ENCODE data around the gene C11orf97.
A peak's percentile ranks its signal among the peaks of the same experiment; 100 is the strongest.
"Not testable (repeated sequence)": the region's sequence is repeated elsewhere in the genome, so short reads cannot be mapped to it uniquely, and the experiment has no call there.

C11orf97 gene

GRCh38 chr11:94557992-94558391, 45.7 kb downstream of the C11orf97 start:
- no peak for DNase-seq

GRCh38 chr11:94558468-94558867, 46.2 kb downstream of the C11orf97 start:
- DNase-seq: no peak

GRCh38 chr11:94558932-94559331, 46.7 kb downstream of the C11orf97 start:
- DNase-seq: no peak

GRCh38 chr11:94559361-94559760, 47.1 kb downstream of the C11orf97 start:
- no peak for DNase-seq

- DNase-seq: no peak
Observed at GRCh38 chr11:94560834-94561233, 48.6 kb downstream of the C11orf97 start.

- peak in 1 of 3 experiments; percentile 10 for DNase-seq
Observed at GRCh38 chr11:94563176-94563847, 51.1 kb downstream of the C11orf97 start.

- no peak for DNase-seq
Observed at GRCh38 chr11:94563848-94564467, 51.7 kb downstream of the C11orf97 start.

GRCh38 chr11:94567181-94567670, 55.0 kb downstream of the C11orf97 start, which contains the start of gene PIWIL4:
TSS of gene PIWIL4 (plus strand) at chr11:94567368. CDS start at chr11:94567519, 151 bp downstream.
- DNase-seq: no peak

GRCh38 chr11:94568200-94568599, 55.9 kb downstream of the C11orf97 start:
- DNase-seq: no peak

GRCh38 chr11:94568717-94569116, 56.5 kb downstream of the C11orf97 start:
- DNase-seq: no peak

- DNase-seq: not testable (repeated sequence)
Observed at GRCh38 chr11:94572975-94573374, 60.7 kb downstream of the C11orf97 start.

- no peak for DNase-seq
Observed at GRCh38 chr11:94574193-94574961, 62.1 kb downstream of the C11orf97 start.

- DNase-seq: no peak
Observed at GRCh38 chr11:94576306-94576705, 64.0 kb downstream of the C11orf97 start.

GRCh38 chr11:94577841-94578240, 65.6 kb downstream of the C11orf97 start:
- no peak for DNase-seq

All from NCI-H1417 (cell line).